Activated CD4-positive, alpha-beta T cell treated with anti-CD3 and anti-CD28 coated beads, Interleukin-2, amount 10 ng/mL, durations not matched to agents 7 days and 5 days (primary cell): ENCODE measurements around the gene BICD2. TPM values are rescaled to one million over a fixed set of nuclear protein-coding genes. Genes with fewer than 3 reads are reported as not detected.

Source experiments
- CTCF ChIA-PET: fragments of 350-600 bp; sonication (Branson Sonifier 250); formaldehyde crosslinking; loops from one replicate; lab custom pipeline; 2021; ENCODE audit warnings: antibody characterized with exemption; lab: Charles Lee
- POLR2A ChIA-PET: fragments of 350-600 bp; sonication (Branson Sonifier 250); formaldehyde crosslinking; loops from one replicate; lab custom pipeline; 2021; ENCODE audit warnings: antibody characterized with exemption; lab: Charles Lee
- DNase-seq: peaks from one replicate; pipeline ENCODE4 v3.0.0-alpha.2; 2020
- H3K27ac Mint-ChIP-seq: one replicate; pipeline ENCODE4 v1.8.0; 2021; ENCODE audit warnings: mild to moderate bottlenecking, moderate library complexity, mixed read lengths
- H3K27me3 Mint-ChIP-seq: one replicate; pipeline ENCODE4 v1.8.0; 2021; ENCODE audit warnings: mixed read lengths
- H3K36me3 Mint-ChIP-seq: one replicate; pipeline ENCODE4 v1.8.0; 2021; ENCODE audit warnings: low read depth, mixed read lengths
- H3K4me1 Mint-ChIP-seq: one replicate; pipeline ENCODE4 v1.8.0; 2021; ENCODE audit warnings: mixed read lengths
- H3K4me3 Mint-ChIP-seq: one replicate; pipeline ENCODE4 v1.8.0; 2021; ENCODE audit warnings: mild to moderate bottlenecking, moderate library complexity, mixed read lengths
- H3K9me3 Mint-ChIP-seq: one replicate; pipeline ENCODE4 v1.8.0; 2021; ENCODE audit warnings: mixed read lengths
- total RNA-seq, 2 experiments: library from RNA; stranded (reverse); gene quantifications; one replicate each; pipeline ENCODE4 v1.2.3, GENCODE V29; 2021

Gene BICD2
- total RNA-seq, 2 experiments from 2014 or later: 29.5 to 31.1 TPM

GRCh38 chr9:92679413-92680165 is 85.0 kb downstream of the BICD2 start:
- Mint-ChIP-seq H3K27me3 (no peaks in the 10 kb centered on the region), H3K4me1 (peaks cover 4% of the 10 kb centered on the region), H3K36me3 (no peaks in the 10 kb centered on the region), H3K9me3 (no peaks in the 10 kb centered on the region), H3K27ac (no peak overlapping the region), H3K4me3 (no peak overlapping the region)
- CTCF ChIA-PET: interaction anchor here (0.6 kb wide), 1 partner anchor 231 kb away, joined by 3 read pairs; no protein-coding TSS in a partner anchor
- POLR2A ChIA-PET: no interaction called here
- no peak for DNase-seq

DNA sequence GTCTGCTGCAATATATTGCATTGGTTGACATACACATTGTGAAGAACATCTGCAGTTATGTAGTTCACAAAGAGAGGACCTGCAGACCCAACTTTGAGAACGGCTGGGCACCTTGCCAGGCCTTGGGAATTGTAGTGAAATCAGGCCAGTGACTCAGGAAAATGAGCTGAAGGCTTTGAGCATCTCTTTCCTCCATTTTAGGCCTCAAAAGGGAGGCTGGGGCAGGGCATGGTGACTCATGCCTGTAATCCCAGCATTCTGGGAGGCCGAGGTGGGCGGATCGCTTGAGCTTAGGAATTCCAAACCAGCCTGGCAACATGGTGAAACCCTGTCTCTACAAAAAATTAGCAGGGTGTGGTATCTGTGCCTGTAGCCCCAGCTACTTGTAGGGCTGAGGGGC is 93.3 kb downstream of the BICD2 start:
- H3K4me1 Mint-ChIP-seq: peaks cover 28% of the 10 kb centered on the region
- ChIA-PET CTCF (no interaction called here), POLR2A (no interaction called here)
- H3K27me3 Mint-ChIP-seq: no peaks in the 10 kb centered on the region
- no peak for DNase-seq
- H3K9me3 Mint-ChIP-seq: no peaks in the 10 kb centered on the region
- H3K4me3 Mint-ChIP-seq: peak overlapping the region; percentile 97
- H3K36me3 Mint-ChIP-seq: peaks cover 14% of the 10 kb centered on the region
- peak overlapping the region; percentile 95 for H3K27ac Mint-ChIP-seq

DNA sequence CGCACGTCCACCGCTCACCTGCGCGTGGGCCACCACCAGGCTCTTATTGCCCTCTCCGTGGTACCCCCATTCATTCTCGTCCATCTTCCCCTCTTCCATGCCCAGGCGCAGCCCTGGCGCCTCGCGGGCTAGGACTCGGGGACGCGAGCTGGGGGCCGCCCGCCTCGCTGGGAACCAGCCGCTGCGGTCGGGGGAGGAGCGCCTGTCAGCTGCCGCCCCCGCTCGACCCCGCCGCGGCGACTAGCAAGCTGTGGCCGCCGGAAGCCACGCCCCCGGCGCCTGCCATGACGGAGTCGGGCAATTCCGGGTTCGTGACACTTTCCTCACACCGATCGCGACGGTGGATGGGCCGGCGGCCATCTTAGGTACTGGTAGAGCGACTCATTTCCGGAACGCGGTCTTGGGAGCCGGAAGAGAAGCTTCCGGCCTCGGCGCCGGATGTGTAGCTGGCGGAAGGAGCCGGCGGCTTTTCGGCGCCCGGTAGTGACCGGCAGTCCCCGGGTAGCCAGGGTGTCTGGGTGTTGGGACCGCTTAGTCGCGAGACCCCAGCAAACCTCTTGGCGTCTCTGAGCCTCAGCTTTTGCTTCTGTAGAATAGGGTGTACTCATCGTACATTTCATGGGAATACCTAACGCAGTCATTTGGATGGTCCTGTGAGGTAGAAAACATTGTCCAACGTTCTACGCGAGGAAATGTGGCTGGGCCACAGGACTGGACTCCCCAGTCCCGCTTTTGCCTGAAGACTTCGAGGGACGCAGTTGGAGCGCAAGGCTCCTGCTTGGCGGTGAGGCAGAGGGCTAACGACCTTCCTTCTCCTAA is 94.5 kb downstream of the BICD2 start, which contains the start of gene IPPK:
IPPK (minus strand) TSS at position 242 of the 819 bp plus-strand sequence; CDS start at position 99, 143 bp downstream.
- peak within 1 kb of the TSS; percentile 95 for H3K27ac Mint-ChIP-seq
- peak; percentile 98 for DNase-seq
- H3K4me3 Mint-ChIP-seq: peak within 1 kb of the TSS; percentile 97
- peaks cover 35% of the 10 kb centered on the region for H3K4me1 Mint-ChIP-seq
- peaks cover 16% of the 10 kb centered on the region for H3K36me3 Mint-ChIP-seq
- ChIA-PET POLR2A (interaction anchor here (0.9 kb wide), 1 partner anchor 344 kb away, joined by 3 read pairs; the partner anchor contains the start of genes CENPP and NOL8), CTCF (interaction anchor here (0.7 to 1.2 kb wide), 3 partner anchors 13 to 95 kb away, joined by 3 to 4 read pairs (median 3); no protein-coding TSS in a partner anchor)
- H3K27me3 Mint-ChIP-seq: no peaks in the 10 kb centered on the region
- H3K9me3 Mint-ChIP-seq: no peaks in the 10 kb centered on the region

DNA sequence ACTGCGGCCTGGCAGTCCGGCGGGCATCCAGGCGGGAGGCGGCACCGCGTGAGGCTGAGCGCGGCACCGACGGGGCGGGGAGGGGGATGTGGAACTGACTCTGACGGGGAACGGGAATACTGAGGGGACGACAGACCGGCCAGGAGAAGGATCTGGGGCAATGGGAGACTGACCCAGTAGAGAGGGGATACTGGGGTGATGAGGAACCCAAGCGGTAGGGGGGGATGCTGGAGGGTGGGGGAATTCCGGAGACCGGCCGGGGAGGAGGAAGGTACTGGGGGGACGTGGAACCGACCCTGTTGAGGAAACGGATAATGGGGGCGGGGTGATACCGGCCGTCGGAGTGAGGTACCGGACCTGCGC is 95.1 kb downstream of the BICD2 start:
- no peaks in the 10 kb centered on the region for H3K9me3 Mint-ChIP-seq
- H3K36me3 Mint-ChIP-seq: peaks cover 16% of the 10 kb centered on the region
- DNase-seq: peak; percentile 33
- H3K27ac Mint-ChIP-seq: peak overlapping the region; percentile 87
- peak overlapping the region; percentile 97 for H3K4me3 Mint-ChIP-seq
- ChIA-PET POLR2A (no interaction called here), CTCF (interaction anchor here (0.9 to 1.2 kb wide), 2 partner anchors 14 to 95 kb away, joined by 3 to 4 read pairs; no protein-coding TSS in a partner anchor)
- no peaks in the 10 kb centered on the region for H3K27me3 Mint-ChIP-seq
- peaks cover 41% of the 10 kb centered on the region for H3K4me1 Mint-ChIP-seq

GRCh38 chr9:92668746-92669526 is 95.7 kb downstream of the BICD2 start:
- DNase-seq: peak; percentile 47
- H3K4me3 Mint-ChIP-seq: peak overlapping the region; percentile 97
- ChIA-PET POLR2A (no interaction called here), CTCF (interaction anchor here (0.7 kb wide), 1 partner anchor 788 kb away, joined by 3 read pairs; no protein-coding TSS in a partner anchor)
- peaks cover 45% of the 10 kb centered on the region for H3K4me1 Mint-ChIP-seq
- H3K9me3 Mint-ChIP-seq: no peaks in the 10 kb centered on the region
- H3K36me3 Mint-ChIP-seq: peaks cover 12% of the 10 kb centered on the region
- H3K27me3 Mint-ChIP-seq: no peaks in the 10 kb centered on the region
- peak overlapping the region; percentile 87 for H3K27ac Mint-ChIP-seq

DNA sequence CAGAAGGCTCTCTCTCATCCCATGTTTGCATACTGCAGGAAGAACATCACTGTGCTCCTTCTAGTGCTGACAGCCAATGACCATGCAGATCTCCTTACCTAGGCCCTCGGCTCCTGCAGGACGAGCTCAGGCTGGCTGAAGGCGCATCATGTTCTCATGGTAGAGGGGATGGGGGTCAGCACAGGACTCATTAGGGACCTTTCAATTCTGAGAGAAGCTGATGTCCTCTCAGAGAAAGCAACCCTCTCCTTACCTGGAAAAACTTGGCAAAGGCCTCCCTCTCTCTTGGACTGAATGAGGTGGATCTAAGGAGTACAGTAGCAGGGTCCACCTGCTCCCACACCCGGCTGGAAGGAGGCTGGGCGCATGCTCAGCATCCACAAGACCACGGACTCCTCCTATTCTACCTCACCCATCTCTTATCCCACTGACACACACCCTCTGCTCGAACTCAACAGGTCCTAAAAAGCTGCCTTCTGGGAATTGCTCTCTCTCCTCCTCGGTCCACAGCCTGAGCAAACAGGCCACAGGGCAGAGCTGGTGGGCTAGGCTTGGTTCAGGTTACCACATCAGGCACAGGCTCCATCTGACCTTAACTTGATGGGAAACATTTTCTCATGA is 97.6 kb downstream of the BICD2 start:
- ChIA-PET CTCF (interaction anchor here (1.0 kb wide), 1 partner anchor 16 kb away, joined by 3 read pairs; no protein-coding TSS in a partner anchor), POLR2A (no interaction called here)
- Mint-ChIP-seq H3K9me3 (no peaks in the 10 kb centered on the region), H3K27ac (peak overlapping the region; percentile 83), H3K4me1 (peaks cover 51% of the 10 kb centered on the region), H3K27me3 (no peaks in the 10 kb centered on the region), H3K36me3 (peaks cover 6% of the 10 kb centered on the region), H3K4me3 (no peak overlapping the region)
- DNase-seq: no peak

DNA sequence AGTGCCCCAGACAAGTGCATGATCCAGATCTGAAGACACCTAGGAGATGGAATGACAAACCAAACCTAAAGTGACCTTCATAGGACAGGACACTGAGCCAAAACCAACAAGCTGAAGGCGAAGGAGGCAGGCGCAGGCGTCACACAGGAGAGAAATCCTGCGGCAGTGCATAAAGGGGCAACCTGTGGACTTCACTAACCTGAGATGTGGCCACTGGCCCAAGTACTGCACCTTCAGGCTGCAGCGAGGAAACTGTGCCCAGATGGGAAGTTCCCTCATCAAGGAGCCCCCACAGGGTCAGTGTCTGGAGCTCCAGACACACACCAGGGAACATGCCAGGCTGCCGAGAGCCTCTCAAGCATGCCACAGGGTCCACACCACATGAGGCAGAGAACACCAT is 98.4 kb downstream of the BICD2 start:
- ChIA-PET CTCF (interaction anchor here (1.1 kb wide), 1 partner anchor 20 kb away, joined by 4 read pairs; no protein-coding TSS in a partner anchor), POLR2A (no interaction called here)
- H3K36me3 Mint-ChIP-seq: peaks cover 6% of the 10 kb centered on the region
- H3K9me3 Mint-ChIP-seq: no peaks in the 10 kb centered on the region
- H3K4me1 Mint-ChIP-seq: peaks cover 45% of the 10 kb centered on the region
- no peak overlapping the region for H3K4me3 Mint-ChIP-seq
- H3K27ac Mint-ChIP-seq: no peak overlapping the region
- DNase-seq: no peak
- H3K27me3 Mint-ChIP-seq: no peaks in the 10 kb centered on the region

- POLR2A ChIA-PET: no interaction called here
- no peak overlapping the region for H3K4me3 Mint-ChIP-seq
- no peak for DNase-seq
- H3K4me1 Mint-ChIP-seq: peaks cover 44% of the 10 kb centered on the region
- H3K27ac Mint-ChIP-seq: peak overlapping the region; percentile 60
- H3K27me3 Mint-ChIP-seq: no peaks in the 10 kb centered on the region
- CTCF ChIA-PET: interaction anchor here (1.1 kb wide), 1 partner anchor 21 kb away, joined by 4 read pairs; no protein-coding TSS in a partner anchor
- H3K36me3 Mint-ChIP-seq: peaks cover 6% of the 10 kb centered on the region
- no peaks in the 10 kb centered on the region for H3K9me3 Mint-ChIP-seq
Observed at GRCh38 chr9:92665836-92666235, 98.8 kb downstream of the BICD2 start.

DNA sequence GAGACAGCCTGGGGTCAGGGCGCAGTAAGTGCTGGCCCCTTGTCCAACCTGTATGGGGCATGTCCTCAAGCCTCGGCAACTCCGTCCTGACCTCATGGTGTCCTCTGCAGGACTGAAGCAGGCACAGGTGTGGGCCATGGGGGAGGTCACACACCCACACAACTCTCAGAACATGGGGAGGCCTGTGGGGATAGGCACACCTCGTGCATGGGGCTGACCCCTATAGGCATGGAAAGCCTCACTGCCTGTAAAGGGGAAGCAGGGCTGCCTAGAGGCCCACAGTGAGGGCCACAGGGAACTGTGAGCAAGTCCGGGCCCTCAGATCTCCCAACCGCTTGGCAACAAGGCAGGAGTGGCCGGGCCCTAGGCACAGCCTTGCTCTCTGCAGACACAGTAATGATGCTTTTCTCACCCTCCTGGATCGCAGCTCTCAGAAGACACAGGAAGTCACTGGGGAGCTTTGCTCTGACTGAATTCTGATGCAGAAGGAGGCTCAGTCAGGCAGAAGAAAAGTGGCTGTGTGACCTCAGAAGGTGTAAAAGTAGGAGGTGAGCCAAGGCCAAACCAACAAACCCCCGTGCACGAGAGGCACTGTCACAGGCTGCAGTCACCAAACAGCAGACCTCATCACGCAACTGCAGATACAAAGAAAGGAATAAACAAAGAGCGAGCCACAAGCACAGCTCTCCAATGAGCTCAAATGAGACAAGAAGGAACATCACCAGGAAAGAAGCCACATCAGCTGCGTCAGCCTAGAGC is 100.1 kb downstream of the BICD2 start:
- H3K9me3 Mint-ChIP-seq: no peaks in the 10 kb centered on the region
- H3K27ac Mint-ChIP-seq: peak overlapping the region; percentile 77
- H3K36me3 Mint-ChIP-seq: peaks cover 6% of the 10 kb centered on the region
- H3K27me3 Mint-ChIP-seq: no peaks in the 10 kb centered on the region
- no peak overlapping the region for H3K4me3 Mint-ChIP-seq
- H3K4me1 Mint-ChIP-seq: peaks cover 44% of the 10 kb centered on the region
- ChIA-PET CTCF (interaction anchor here (1.1 kb wide), 1 partner anchor 10 kb away, joined by 4 read pairs; no protein-coding TSS in a partner anchor), POLR2A (no interaction called here)
- peak; percentile 52 for DNase-seq

GRCh38 chr9:92663951-92664350 is 100.7 kb downstream of the BICD2 start:
- POLR2A ChIA-PET: no interaction called here
- Mint-ChIP-seq H3K27ac (peak overlapping the region; percentile 77), H3K36me3 (peaks cover 6% of the 10 kb centered on the region), H3K9me3 (no peaks in the 10 kb centered on the region), H3K27me3 (no peaks in the 10 kb centered on the region), H3K4me3 (no peak overlapping the region), H3K4me1 (peaks cover 41% of the 10 kb centered on the region)
- CTCF ChIA-PET: interaction anchor here (1.1 kb wide), 1 partner anchor 10 kb away, joined by 4 read pairs; no protein-coding TSS in a partner anchor
- DNase-seq: no peak

GRCh38 chr9:92663126-92663525 is 101.5 kb downstream of the BICD2 start:
- CTCF ChIA-PET: no interaction called here
- Mint-ChIP-seq H3K4me1 (peaks cover 33% of the 10 kb centered on the region), H3K27ac (no peak overlapping the region)

More at GRCh38 chr9:92663126-92663525, 101.5 kb downstream of the BICD2 start:
- DNase-seq: no peak
- H3K9me3 Mint-ChIP-seq: no peaks in the 10 kb centered on the region
- POLR2A ChIA-PET: no interaction called here
- H3K27me3 Mint-ChIP-seq: no peaks in the 10 kb centered on the region
- H3K4me3 Mint-ChIP-seq: no peak overlapping the region
- peaks cover 6% of the 10 kb centered on the region for H3K36me3 Mint-ChIP-seq
